ENCODE results near the gene GPLD1. TPM values are rescaled to one million over a fixed set of nuclear protein-coding genes. Genes with fewer than 3 reads are reported as not detected.

Gene GPLD1
- total RNA-seq, 1 donor from 2014 or later: 6.0 TPM

GRCh38 chr6:24446670-24447069, 42.7 kb downstream of the GPLD1 start:
- H3K36me3 Mint-ChIP-seq (ENCODE audit: low read depth): no peaks in the 10 kb centered on the region
- H3K4me1 Mint-ChIP-seq: peaks cover 2% of the 10 kb centered on the region
- H3K9me3 Mint-ChIP-seq: no peaks in the 10 kb centered on the region
- no peak overlapping the region for H3K4me3 Mint-ChIP-seq
- no peaks in the 10 kb centered on the region for H3K27me3 Mint-ChIP-seq (ENCODE audit: low read depth)
- no peak for DNase-seq (ENCODE audit: low read depth, low spot score)
- no peak overlapping the region for H3K27ac Mint-ChIP-seq (ENCODE audit: unreplicated experiment)
- TF ChIP-seq, protein P1, sequence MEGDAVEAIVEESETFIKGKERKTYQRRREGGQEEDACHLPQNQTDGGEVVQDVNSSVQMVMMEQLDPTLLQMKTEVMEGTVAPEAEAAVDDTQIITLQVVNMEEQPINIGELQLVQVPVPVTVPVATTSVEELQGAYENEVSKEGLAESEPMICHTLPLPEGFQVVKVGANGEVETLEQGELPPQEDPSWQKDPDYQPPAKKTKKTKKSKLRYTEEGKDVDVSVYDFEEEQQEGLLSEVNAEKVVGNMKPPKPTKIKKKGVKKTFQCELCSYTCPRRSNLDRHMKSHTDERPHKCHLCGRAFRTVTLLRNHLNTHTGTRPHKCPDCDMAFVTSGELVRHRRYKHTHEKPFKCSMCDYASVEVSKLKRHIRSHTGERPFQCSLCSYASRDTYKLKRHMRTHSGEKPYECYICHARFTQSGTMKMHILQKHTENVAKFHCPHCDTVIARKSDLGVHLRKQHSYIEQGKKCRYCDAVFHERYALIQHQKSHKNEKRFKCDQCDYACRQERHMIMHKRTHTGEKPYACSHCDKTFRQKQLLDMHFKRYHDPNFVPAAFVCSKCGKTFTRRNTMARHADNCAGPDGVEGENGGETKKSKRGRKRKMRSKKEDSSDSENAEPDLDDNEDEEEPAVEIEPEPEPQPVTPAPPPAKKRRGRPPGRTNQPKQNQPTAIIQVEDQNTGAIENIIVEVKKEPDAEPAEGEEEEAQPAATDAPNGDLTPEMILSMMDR (conservative IDR thresholded peaks at IDR 0.05): no peak

- DNase-seq (ENCODE audit: low read depth, low spot score): no peak
- TF ChIP-seq, protein P1 (conservative IDR thresholded peaks at IDR 0.05): no peak
- H3K27me3 Mint-ChIP-seq (ENCODE audit: low read depth): no peaks in the 10 kb centered on the region
- no peaks in the 10 kb centered on the region for H3K4me1 Mint-ChIP-seq
- no peaks in the 10 kb centered on the region for H3K9me3 Mint-ChIP-seq
- no peak overlapping the region for H3K4me3 Mint-ChIP-seq
- no peak overlapping the region for H3K27ac Mint-ChIP-seq (ENCODE audit: unreplicated experiment)
- H3K36me3 Mint-ChIP-seq (ENCODE audit: low read depth): no peaks in the 10 kb centered on the region
These were observed 43.7 kb downstream of the GPLD1 start for GRCh38 chr6:24445704-24446103.

DNA sequence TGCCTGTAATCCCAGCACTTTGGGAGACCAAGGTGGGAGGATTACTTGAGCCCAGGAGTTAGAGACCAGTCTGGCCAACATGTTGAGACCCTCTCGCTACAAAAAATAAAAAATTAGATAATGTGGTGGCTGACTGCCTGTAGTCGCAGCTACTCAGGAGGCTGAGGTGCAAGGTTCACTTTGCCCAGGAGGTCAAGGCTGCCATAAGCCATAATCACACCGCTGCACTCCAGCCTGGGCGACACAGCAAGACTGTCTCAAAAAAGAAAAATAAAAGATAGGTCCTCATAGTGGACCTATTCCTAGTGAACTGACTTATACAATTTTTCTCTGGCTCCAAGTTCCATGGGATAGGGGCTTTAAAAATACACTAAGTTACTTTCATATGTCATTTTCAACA, 44.8 kb downstream of the GPLD1 start:
- H3K9me3 Mint-ChIP-seq: no peaks in the 10 kb centered on the region
- no peaks in the 10 kb centered on the region for H3K36me3 Mint-ChIP-seq (ENCODE audit: low read depth)
- no peak overlapping the region for H3K27ac Mint-ChIP-seq (ENCODE audit: unreplicated experiment)
- H3K4me1 Mint-ChIP-seq: no peaks in the 10 kb centered on the region
- no peak overlapping the region for H3K4me3 Mint-ChIP-seq
- no peak for DNase-seq (ENCODE audit: low read depth, low spot score)
- TF ChIP-seq, protein P1 (conservative IDR thresholded peaks at IDR 0.05): no peak
- no peaks in the 10 kb centered on the region for H3K27me3 Mint-ChIP-seq (ENCODE audit: low read depth)

GRCh38 chr6:24441599-24441904, 47.8 kb downstream of the GPLD1 start:
- Mint-ChIP-seq H3K4me3 (no peak overlapping the region), H3K9me3 (no peaks in the 10 kb centered on the region), H3K4me1 (no peaks in the 10 kb centered on the region), H3K36me3 (ENCODE audit: low read depth) (no peaks in the 10 kb centered on the region), H3K27me3 (ENCODE audit: low read depth) (no peaks in the 10 kb centered on the region), H3K27ac (ENCODE audit: unreplicated experiment) (no peak overlapping the region)
- no peak for DNase-seq (ENCODE audit: low read depth, low spot score)
- TF ChIP-seq, protein P1 (conservative IDR thresholded peaks at IDR 0.05): no peak

DNA sequence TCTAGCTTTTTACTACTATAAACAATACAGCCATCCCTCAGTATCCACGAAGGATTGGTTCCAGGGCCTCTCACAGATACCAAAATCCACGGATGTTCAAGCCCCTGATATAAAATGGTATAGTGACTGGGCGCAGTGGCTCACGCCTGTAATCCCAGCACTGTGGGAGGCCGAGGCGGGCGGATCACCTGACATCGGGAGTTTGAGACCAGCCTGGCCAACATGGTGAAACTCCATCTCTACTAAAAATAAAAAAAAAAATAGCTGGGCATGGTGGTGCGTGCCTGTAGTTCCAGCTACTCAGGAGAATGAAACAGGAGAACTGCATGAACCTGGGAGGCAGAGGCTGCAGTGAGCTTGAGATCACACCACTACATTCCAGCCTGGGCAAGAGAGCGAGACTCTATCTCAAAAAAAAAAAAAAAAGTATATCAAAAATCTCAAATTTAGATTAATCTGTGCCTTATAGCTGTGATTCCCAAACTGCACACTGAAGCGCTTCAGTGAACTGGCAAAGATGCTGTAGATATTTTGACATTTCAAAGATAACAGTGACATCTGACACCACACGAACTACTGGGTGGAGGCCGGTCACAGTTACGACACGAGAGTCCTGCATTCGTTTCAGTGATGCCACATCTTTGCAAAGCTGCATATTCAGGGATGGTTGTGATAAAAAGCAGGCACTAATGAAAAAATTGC, 48.3 kb downstream of the GPLD1 start:
- Mint-ChIP-seq H3K27ac (ENCODE audit: unreplicated experiment) (no peak overlapping the region), H3K27me3 (ENCODE audit: low read depth) (no peaks in the 10 kb centered on the region), H3K4me1 (no peaks in the 10 kb centered on the region), H3K9me3 (no peaks in the 10 kb centered on the region), H3K36me3 (ENCODE audit: low read depth) (no peaks in the 10 kb centered on the region), H3K4me3 (no peak overlapping the region)
- TF ChIP-seq, protein P1 (conservative IDR thresholded peaks at IDR 0.05): no peak
- no peak for DNase-seq (ENCODE audit: low read depth, low spot score)
